ENCODE results near the gene MFF. TPM values are rescaled to one million over a fixed set of nuclear protein-coding genes. Genes with fewer than 3 reads are reported as not detected.

The MFF gene
- total and polyA plus RNA-seq, 2 of the 8 experiments (the other 6 are each of a cell fraction or from before 2014, with no cell fraction given): 36.2 to 86.8 TPM

DNA sequence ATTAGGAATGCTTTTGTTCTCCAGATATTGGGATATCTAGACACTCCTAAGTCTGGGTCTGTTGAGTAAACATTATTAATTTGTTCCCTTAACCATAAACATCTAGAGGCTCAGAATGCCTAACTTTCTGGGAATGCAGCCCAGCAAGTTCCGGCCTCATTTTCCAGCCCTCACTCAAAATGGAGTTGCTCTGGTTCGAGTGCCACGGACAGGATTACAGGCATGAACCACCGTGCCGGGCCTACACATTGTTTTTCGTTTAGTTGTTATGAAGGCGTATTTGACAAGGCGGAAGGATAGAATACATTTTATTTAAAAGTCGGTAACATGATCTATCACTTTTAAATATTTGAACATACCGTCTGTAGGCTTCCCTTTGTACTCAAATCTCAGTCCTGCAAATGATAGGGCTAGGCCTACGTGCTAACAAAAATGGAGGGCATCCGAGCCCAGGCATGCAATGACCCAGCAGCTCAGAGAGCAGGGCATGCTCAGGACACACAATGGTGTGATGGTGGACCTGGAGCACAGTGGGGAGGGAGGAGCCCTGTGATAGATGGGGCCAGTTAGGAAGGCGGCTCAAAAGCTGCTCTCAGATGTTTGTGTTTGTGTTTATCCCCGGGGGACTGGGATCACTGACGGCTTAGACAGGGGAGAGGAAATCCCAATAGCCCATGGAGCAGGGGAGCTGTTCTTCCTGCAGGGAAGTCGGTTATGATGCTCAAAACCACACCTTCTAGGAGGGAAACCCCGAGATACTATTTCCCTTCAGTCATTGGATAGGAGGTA is 65.6 kb downstream of the MFF start (continued):
- TF ChIP-seq, protein P1, sequence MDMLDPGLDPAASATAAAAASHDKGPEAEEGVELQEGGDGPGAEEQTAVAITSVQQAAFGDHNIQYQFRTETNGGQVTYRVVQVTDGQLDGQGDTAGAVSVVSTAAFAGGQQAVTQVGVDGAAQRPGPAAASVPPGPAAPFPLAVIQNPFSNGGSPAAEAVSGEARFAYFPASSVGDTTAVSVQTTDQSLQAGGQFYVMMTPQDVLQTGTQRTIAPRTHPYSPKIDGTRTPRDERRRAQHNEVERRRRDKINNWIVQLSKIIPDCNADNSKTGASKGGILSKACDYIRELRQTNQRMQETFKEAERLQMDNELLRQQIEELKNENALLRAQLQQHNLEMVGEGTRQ (IDR thresholded peaks at IDR 0.05; ENCODE audit: low read length): no peak
- TF ChIP-seq POLR2A (IDR thresholded peaks at IDR 0.05; ENCODE audit: control extremely low read depth in 1 of 2, low read depth in 2 of 2, low read length in 2 of 2): no peak
- TF ChIP-seq, protein P2, sequence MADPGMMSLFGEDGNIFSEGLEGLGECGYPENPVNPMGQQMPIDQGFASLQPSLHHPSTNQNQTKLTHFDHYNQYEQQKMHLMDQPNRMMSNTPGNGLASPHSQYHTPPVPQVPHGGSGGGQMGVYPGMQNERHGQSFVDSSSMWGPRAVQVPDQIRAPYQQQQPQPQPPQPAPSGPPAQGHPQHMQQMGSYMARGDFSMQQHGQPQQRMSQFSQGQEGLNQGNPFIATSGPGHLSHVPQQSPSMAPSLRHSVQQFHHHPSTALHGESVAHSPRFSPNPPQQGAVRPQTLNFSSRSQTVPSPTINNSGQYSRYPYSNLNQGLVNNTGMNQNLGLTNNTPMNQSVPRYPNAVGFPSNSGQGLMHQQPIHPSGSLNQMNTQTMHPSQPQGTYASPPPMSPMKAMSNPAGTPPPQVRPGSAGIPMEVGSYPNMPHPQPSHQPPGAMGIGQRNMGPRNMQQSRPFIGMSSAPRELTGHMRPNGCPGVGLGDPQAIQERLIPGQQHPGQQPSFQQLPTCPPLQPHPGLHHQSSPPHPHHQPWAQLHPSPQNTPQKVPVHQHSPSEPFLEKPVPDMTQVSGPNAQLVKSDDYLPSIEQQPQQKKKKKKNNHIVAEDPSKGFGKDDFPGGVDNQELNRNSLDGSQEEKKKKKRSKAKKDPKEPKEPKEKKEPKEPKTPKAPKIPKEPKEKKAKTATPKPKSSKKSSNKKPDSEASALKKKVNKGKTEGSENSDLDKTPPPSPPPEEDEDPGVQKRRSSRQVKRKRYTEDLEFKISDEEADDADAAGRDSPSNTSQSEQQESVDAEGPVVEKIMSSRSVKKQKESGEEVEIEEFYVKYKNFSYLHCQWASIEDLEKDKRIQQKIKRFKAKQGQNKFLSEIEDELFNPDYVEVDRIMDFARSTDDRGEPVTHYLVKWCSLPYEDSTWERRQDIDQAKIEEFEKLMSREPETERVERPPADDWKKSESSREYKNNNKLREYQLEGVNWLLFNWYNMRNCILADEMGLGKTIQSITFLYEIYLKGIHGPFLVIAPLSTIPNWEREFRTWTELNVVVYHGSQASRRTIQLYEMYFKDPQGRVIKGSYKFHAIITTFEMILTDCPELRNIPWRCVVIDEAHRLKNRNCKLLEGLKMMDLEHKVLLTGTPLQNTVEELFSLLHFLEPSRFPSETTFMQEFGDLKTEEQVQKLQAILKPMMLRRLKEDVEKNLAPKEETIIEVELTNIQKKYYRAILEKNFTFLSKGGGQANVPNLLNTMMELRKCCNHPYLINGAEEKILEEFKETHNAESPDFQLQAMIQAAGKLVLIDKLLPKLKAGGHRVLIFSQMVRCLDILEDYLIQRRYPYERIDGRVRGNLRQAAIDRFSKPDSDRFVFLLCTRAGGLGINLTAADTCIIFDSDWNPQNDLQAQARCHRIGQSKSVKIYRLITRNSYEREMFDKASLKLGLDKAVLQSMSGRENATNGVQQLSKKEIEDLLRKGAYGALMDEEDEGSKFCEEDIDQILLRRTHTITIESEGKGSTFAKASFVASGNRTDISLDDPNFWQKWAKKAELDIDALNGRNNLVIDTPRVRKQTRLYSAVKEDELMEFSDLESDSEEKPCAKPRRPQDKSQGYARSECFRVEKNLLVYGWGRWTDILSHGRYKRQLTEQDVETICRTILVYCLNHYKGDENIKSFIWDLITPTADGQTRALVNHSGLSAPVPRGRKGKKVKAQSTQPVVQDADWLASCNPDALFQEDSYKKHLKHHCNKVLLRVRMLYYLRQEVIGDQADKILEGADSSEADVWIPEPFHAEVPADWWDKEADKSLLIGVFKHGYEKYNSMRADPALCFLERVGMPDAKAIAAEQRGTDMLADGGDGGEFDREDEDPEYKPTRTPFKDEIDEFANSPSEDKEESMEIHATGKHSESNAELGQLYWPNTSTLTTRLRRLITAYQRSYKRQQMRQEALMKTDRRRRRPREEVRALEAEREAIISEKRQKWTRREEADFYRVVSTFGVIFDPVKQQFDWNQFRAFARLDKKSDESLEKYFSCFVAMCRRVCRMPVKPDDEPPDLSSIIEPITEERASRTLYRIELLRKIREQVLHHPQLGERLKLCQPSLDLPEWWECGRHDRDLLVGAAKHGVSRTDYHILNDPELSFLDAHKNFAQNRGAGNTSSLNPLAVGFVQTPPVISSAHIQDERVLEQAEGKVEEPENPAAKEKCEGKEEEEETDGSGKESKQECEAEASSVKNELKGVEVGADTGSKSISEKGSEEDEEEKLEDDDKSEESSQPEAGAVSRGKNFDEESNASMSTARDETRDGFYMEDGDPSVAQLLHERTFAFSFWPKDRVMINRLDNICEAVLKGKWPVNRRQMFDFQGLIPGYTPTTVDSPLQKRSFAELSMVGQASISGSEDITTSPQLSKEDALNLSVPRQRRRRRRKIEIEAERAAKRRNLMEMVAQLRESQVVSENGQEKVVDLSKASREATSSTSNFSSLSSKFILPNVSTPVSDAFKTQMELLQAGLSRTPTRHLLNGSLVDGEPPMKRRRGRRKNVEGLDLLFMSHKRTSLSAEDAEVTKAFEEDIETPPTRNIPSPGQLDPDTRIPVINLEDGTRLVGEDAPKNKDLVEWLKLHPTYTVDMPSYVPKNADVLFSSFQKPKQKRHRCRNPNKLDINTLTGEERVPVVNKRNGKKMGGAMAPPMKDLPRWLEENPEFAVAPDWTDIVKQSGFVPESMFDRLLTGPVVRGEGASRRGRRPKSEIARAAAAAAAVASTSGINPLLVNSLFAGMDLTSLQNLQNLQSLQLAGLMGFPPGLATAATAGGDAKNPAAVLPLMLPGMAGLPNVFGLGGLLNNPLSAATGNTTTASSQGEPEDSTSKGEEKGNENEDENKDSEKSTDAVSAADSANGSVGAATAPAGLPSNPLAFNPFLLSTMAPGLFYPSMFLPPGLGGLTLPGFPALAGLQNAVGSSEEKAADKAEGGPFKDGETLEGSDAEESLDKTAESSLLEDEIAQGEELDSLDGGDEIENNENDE (IDR thresholded peaks at IDR 0.05; ENCODE audit: insufficient replicate concordance, low read length): no peak
- TF ChIP-seq HDAC2 (IDR thresholded peaks at IDR 0.05; ENCODE audit: borderline replicate concordance in 1 of 2, low read depth in 2 of 2, low read length in 2 of 2): no peak
- TF ChIP-seq, protein P3, sequence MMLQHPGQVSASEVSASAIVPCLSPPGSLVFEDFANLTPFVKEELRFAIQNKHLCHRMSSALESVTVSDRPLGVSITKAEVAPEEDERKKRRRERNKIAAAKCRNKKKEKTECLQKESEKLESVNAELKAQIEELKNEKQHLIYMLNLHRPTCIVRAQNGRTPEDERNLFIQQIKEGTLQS (IDR thresholded peaks at IDR 0.05; ENCODE audit: insufficient read depth, low read depth, low read length): no peak
- TF ChIP-seq CBX5 (IDR thresholded peaks at IDR 0.05; ENCODE audit: low read depth, low read length): no peak
- no peak for TF ChIP-seq POLR2AphosphoS5 (IDR thresholded peaks at IDR 0.05; ENCODE audit: low read depth, low read length)

Data from H1 (cell line).